ENCODE results near the gene KCNJ5. TPM values are rescaled to one million over a fixed set of nuclear protein-coding genes. Genes with fewer than 3 reads are reported as not detected.

Gene KCNJ5
- total RNA-seq, 1 donor from 2014 or later: not detected

GRCh38 chr11:128894685-128895084, 3.5 kb downstream of the KCNJ5 start:
- DNase-seq (ENCODE audit: low read depth in 2 of 2): no peak

DNA sequence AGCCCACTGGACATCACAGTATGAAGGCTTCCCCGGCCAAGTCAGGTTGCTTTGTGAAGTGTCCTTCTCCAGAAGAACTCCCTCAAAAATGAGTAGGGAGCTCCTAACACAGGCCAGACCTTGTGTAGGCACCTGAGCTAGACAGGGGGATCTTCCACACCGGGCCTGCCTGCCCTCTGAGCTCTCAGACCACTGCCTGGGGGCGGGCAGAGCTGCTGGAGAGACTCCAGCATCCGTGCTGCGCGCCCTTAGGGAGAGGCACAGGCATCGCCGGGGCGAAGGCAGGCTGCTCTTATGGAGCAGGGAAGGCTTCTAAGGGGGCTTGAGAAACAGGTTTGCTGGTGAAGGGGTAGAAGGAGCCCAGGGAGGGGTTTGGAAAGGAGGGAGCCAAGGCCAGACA, 4.4 kb downstream of the KCNJ5 start:
- DNase-seq (ENCODE audit: low read depth in 2 of 2): no peak

DNA sequence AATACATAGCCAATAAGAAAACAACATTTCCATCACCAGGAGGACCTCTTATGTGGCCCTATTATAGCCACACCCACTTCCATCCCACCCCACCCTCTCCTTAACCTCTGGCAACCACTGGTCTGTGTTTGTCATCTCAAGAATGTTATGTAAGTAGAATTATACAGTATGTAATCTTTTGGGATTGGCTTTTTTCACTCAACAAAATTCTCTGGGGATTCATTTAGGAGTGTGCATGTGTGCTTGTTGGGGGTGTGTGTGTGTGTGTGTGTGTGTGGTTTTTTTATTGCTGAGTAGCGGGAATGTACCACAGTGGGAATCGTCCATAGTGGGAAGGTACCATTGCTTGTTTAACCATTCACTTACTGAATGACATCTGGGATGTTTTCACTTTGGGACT, 5.2 kb downstream of the KCNJ5 start:
- DNase-seq (ENCODE audit: low read depth in 2 of 2): no peak

DNA sequence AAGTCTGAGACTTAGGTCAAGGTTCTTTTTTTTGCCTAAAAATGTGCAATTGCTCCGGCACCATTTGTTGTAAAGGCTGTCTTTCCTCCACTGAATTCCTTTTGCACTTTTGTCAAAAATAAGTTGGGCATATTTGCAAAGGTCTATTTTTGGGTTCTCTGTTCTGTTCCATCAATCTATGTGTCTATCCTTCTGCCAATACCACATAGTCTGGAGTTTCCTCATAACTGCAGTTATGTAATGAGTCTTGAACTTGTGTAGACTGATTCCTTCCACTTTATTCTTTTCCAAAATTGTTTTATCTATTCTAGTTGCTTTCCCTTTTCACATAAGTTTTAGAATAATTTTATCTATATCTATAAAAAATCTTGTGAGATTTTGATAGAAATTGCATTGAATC, 6.7 kb downstream of the KCNJ5 start:
- DNase-seq (ENCODE audit: low read depth in 2 of 2): no peak

DNA sequence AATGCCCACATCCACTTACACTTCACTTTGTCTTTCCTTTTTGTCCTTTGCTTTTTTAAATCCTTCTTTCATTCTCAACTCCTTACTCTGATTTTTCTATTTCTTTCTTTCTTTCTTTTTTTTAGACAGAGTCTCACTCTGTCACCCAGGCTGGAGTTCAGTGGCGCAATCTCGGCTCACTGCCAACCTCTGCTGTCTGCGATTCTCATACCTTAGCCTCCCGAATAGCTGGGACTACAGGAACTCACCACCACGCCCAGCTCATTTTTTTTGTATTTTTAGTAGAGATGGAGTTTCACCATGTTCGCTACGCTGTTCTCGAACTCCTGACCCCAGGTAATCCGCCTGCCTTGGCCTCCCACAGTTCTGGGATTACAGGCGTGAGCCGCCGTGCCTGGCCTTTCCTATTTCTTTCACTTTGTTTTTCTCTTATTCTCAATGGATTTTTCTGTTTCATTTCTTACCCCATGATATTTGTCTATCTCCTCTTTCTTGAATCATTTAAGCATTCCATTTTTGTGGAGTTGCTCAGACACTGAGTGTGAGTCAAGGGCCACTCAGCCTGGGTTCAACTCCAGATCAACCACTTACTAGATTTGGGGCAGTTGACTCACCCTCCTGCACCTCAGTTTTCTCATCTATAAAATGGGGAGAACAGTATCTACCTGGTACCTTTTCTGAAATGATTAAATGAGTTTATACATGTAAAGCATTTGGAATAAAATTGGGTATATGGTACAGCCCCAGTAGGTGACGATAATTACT, 7.6 kb downstream of the KCNJ5 start:
- no peak for DNase-seq (ENCODE audit: low read depth in 2 of 2)

DNA sequence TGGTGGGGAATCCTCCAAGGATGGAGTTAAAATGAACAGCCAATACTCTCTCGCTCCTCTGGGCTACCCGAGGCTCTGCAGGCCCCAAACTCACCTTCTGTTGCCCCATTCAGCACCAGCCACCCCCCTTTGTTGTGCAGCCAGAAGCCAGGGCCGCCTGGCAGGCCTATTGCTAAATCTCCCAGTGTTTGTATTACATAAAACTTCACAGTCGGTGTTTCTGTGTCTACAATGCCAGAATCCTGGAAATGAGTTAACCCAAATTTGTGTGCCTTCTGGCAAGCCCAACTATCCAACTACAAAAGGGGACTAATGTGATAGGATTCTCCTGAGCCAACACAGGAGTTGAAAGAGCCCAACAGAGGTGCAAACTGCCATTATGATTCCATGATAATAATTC, 9.3 kb downstream of the KCNJ5 start:
- DNase-seq (ENCODE audit: low read depth in 2 of 2): no peak

GRCh38 chr11:128901653-128902514, 10.7 kb downstream of the KCNJ5 start:
- no peak for DNase-seq (ENCODE audit: low read depth in 2 of 2)

DNA sequence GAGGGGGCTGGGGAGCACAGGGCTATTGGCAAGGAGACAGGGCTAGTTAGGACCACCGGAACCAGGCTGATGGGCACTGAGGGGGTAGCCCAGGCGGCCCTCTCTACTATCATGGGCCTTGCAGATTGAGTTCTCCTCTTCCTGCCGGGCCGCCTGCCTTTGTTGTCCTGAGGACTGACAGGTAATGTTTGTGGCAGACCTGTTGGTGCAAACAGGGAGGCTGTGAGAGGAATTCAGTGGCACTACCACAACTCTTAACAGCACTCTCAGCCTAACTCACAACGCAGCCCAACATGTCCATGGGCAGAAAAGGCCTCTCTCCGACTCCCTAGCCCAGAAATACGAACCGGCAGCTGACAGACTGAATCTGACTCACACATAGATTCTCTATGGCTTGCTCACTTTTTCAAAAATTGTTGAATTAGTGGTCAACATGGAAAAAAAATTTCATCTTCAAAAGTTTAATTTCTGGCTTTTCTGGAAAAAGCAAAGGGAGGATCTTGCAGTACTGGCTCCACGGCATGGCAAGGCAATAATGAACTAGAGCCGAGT, 11.4 kb downstream of the KCNJ5 start:
- no peak for DNase-seq (ENCODE audit: low read depth in 2 of 2)

GRCh38 chr11:128903248-128904061, 12.3 kb downstream of the KCNJ5 start:
- DNase-seq (ENCODE audit: low read depth in 2 of 2): no peak

- DNase-seq (ENCODE audit: low read depth in 2 of 2): no peak
These were observed 13.1 kb downstream of the KCNJ5 start for GRCh38 chr11:128904303-128904655.

GRCh38 chr11:128904656-128905344, 13.6 kb downstream of the KCNJ5 start:
- DNase-seq (ENCODE audit: low read depth in 2 of 2): peak in 1 of 2 donors; percentile 11

GRCh38 chr11:128905345-128906184, 14.4 kb downstream of the KCNJ5 start:
- peak in 1 of 2 donors; percentile 15 for DNase-seq (ENCODE audit: low read depth in 2 of 2)

- DNase-seq (ENCODE audit: low read depth in 2 of 2): no peak
These were observed 15.3 kb downstream of the KCNJ5 start for GRCh38 chr11:128906185-128907050.

DNA sequence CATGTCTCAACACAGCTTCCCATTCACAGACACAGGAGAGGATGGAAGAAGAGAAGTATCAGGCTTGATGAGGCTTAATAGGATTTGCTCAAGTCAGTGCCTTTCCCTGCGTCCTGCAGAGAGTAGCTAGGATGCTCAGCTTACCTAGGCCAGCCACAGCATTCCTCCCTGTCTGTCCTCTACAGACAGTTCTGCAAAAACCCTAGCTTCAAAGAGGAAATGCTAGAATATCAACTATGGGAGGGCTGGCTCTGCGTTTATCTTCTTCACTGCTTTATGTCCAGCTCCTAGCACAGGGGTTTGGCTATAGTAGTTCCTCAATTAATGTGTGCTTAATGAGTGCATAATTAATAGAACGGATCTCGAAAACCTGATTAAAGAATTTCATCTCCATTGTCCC, 16.4 kb downstream of the KCNJ5 start:
- DNase-seq (ENCODE audit: low read depth in 2 of 2): no peak

- DNase-seq (ENCODE audit: low read depth in 2 of 2): peak; percentile 14 to 82
These were observed 17.5 kb downstream of the KCNJ5 start for GRCh38 chr11:128908391-128909246.

- DNase-seq (ENCODE audit: low read depth in 2 of 2): peak in 1 of 2 donors; percentile 12
These were observed 18.4 kb downstream of the KCNJ5 start for GRCh38 chr11:128909438-128910125.

DNA sequence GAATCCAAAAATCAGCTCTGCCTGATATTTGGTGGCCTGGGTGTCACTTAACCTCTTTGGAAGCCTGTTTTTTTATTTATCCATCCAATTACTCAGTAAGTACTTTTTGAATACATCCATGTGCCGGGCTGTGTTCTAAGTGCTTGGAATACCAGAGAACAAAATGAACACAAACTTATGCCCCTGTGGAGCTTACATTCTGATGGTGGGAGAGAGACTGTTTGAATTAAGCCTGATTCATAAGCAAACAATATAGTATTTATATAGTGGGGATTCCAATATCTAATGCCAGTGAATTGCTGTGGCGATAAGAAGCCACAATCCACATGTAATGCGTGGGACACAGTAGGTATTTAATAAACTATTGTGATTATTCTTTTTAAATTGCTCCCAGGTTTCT, 19.4 kb downstream of the KCNJ5 start:
- DNase-seq (ENCODE audit: low read depth in 2 of 2): no peak

- no peak for DNase-seq (ENCODE audit: low read depth in 2 of 2)
These were observed 20.1 kb downstream of the KCNJ5 start for GRCh38 chr11:128911239-128911638.

Measured in dermis microvascular lymphatic vessel endothelial cell (primary cell).